ENCODE measurements around the gene CAPNS1.
A peak's percentile ranks its signal among the peaks of the same experiment; 100 is the strongest.

CAPNS1 gene

DNA sequence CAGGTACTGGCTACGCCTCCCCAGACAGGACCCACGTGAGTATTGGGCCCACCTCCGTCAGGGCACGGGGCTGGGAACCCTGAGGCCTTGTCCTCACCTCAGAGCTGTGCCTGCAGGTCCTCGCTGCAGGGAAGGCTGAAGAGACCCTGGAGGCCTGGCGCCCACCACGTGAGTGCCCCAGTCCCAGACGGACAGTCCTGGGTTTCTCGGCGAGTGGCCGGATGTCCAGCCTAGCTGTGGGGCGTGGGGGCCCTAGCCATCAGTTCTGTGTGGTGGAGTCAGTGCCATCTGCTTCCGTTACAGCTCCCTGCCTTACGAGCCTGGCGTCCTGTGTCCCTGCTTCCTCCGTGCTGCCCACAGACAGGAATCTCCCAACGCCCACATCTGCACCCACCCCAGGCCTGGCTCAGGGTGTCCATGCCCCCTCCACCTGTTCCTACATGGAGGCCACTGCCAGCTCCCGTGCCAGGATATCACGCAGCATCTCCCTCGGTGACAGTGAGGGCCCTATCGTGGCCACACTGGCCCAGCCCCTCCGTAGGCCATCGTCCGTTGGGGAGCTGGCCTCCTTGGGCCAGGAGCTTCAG, 36.7 kb upstream of the CAPNS1 start:
- TF ChIP-seq, protein P1, sequence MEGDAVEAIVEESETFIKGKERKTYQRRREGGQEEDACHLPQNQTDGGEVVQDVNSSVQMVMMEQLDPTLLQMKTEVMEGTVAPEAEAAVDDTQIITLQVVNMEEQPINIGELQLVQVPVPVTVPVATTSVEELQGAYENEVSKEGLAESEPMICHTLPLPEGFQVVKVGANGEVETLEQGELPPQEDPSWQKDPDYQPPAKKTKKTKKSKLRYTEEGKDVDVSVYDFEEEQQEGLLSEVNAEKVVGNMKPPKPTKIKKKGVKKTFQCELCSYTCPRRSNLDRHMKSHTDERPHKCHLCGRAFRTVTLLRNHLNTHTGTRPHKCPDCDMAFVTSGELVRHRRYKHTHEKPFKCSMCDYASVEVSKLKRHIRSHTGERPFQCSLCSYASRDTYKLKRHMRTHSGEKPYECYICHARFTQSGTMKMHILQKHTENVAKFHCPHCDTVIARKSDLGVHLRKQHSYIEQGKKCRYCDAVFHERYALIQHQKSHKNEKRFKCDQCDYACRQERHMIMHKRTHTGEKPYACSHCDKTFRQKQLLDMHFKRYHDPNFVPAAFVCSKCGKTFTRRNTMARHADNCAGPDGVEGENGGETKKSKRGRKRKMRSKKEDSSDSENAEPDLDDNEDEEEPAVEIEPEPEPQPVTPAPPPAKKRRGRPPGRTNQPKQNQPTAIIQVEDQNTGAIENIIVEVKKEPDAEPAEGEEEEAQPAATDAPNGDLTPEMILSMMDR (IDR thresholded peaks at IDR 0.05; ENCODE audit: poor library complexity, severe bottlenecking), result no peak
- H3K27ac ChIP-seq (ENCODE audit: poor library complexity, severe bottlenecking), result no peak overlapping the region
- no peaks in the 10 kb centered on the region for H3K9me3 ChIP-seq (ENCODE audit: severe bottlenecking)
- DNase-seq (ENCODE audit: low spot score) (no peak), ATAC-seq (ENCODE audit: low read depth) (no peak)
- H3K4me1 ChIP-seq (ENCODE audit: insufficient read depth, poor library complexity, severe bottlenecking), result no peaks in the 10 kb centered on the region
- H3K27me3 ChIP-seq (ENCODE audit: insufficient read depth, poor library complexity, severe bottlenecking), result no peaks in the 10 kb centered on the region
- peaks cover 31% of the 10 kb centered on the region for H3K36me3 ChIP-seq (ENCODE audit: low read depth)
- H3K4me3 ChIP-seq (ENCODE audit: severe bottlenecking), result no peak overlapping the region

DNA sequence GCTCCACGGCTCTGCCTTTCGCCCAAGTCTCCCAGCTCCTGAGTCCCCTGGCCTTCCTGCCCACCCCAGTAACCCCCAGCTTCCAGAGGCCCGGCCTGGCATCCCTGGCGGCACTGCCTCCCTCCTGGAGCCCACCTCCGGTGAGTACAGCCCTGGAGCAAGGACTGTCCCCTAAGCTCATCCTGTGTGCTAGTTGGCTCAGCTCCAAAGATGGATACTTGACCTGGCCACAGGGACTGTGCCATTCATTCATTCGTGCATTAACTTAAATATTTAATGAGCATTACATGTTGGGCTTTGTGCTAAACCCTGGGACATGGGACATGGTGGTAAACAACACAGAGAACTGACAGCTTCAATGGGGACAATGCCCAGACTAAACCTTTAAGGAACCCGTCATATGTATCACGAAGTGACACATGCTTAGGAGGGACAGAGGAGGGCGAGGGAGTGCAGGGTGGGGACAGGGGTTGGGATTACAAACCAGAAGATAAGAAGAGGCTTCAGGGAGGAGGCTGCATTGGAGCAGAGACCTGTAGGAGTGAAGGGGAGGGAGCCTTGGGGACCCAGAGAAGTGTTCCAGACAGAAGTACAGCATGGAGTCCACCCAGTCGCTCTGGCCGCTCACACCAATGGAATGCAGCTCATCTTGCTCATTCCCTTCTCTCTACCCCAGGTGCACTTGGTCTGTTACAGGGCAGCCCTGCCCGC, 35.9 kb upstream of the CAPNS1 start:
- TF ChIP-seq, protein P1 (IDR thresholded peaks at IDR 0.05; ENCODE audit: poor library complexity, severe bottlenecking), result no peak
- DNase-seq (ENCODE audit: low spot score), result no peak
- H3K36me3 ChIP-seq (ENCODE audit: low read depth), result peaks cover 31% of the 10 kb centered on the region
- H3K9me3 ChIP-seq (ENCODE audit: severe bottlenecking), result no peaks in the 10 kb centered on the region
- H3K4me1 ChIP-seq (ENCODE audit: insufficient read depth, poor library complexity, severe bottlenecking), result no peaks in the 10 kb centered on the region
- H3K4me3 ChIP-seq (ENCODE audit: severe bottlenecking), result no peak overlapping the region
- peak; percentile 50; the same call in 2 of the 3 replicates for ATAC-seq (ENCODE audit: low read depth)
- H3K27ac ChIP-seq (ENCODE audit: poor library complexity, severe bottlenecking), result no peak overlapping the region
- H3K27me3 ChIP-seq (ENCODE audit: insufficient read depth, poor library complexity, severe bottlenecking), result no peaks in the 10 kb centered on the region

DNA sequence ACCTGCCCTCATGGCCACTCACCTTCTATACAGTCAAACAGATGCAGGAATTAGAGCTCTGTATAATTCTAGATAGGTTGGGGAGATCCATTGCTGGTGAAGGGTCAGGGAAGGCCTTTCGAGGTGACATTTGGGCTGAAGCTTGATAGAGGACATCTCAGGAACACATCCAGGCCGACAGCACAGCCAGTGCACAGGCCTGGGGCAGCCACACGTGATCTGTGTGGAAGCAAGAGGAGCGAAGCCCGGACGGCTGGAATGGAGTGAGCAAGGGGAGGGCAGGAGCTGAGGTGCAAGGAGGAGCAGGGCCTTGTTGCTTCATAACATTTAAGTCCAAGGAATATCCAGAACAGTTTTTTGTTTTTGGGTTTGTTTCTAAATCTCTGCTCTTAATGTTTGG, 33.4 kb upstream of the CAPNS1 start:
- H3K27me3 ChIP-seq (ENCODE audit: insufficient read depth, poor library complexity, severe bottlenecking), result no peaks in the 10 kb centered on the region
- no peaks in the 10 kb centered on the region for H3K9me3 ChIP-seq (ENCODE audit: severe bottlenecking)
- ATAC-seq (ENCODE audit: low read depth), result no peak
- no peak overlapping the region for H3K4me3 ChIP-seq (ENCODE audit: severe bottlenecking)
- H3K36me3 ChIP-seq (ENCODE audit: low read depth), result peaks cover 20% of the 10 kb centered on the region
- TF ChIP-seq, protein P1 (IDR thresholded peaks at IDR 0.05; ENCODE audit: poor library complexity, severe bottlenecking), result no peak
- DNase-seq (ENCODE audit: low spot score), result no peak
- no peaks in the 10 kb centered on the region for H3K4me1 ChIP-seq (ENCODE audit: insufficient read depth, poor library complexity, severe bottlenecking)
- no peak overlapping the region for H3K27ac ChIP-seq (ENCODE audit: poor library complexity, severe bottlenecking)

DNA sequence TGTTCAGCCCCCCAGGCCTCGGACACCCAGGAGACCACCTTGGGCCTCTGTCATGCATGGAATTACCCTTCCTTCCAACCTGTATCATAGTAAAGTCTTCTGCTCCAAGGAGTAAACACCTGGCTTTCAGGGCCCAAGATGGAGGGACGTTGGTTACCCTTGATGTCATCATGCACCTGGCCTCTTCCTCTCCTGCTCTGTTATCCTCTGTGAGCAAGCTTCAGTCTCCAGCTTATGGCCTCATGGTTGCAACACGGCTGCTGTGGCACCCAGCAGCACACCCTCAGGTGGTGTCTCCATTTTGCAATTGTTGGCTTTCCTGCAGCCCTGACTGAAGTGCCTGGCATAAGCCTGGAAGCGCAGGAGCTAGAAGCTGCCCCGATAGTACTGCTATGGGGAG, 32.9 kb upstream of the CAPNS1 start:
- DNase-seq (ENCODE audit: low spot score), result no peak
- H3K36me3 ChIP-seq (ENCODE audit: low read depth), result peaks cover 15% of the 10 kb centered on the region

More for the DNA sequence above, 32.9 kb upstream of the CAPNS1 start:
- H3K4me1 ChIP-seq (ENCODE audit: insufficient read depth, poor library complexity, severe bottlenecking), result no peaks in the 10 kb centered on the region
- H3K4me3 ChIP-seq (ENCODE audit: severe bottlenecking), result no peak overlapping the region
- H3K27ac ChIP-seq (ENCODE audit: poor library complexity, severe bottlenecking), result no peak overlapping the region
- no peak for ATAC-seq (ENCODE audit: low read depth)
- no peaks in the 10 kb centered on the region for H3K9me3 ChIP-seq (ENCODE audit: severe bottlenecking)
- no peaks in the 10 kb centered on the region for H3K27me3 ChIP-seq (ENCODE audit: insufficient read depth, poor library complexity, severe bottlenecking)
- TF ChIP-seq, protein P1 (IDR thresholded peaks at IDR 0.05; ENCODE audit: poor library complexity, severe bottlenecking), result no peak
